HepG2 (cell line): Measurements from ENCODE around the gene SFTA2. TPM values are rescaled to one million over a fixed set of nuclear protein-coding genes. Genes with fewer than 3 reads are reported as not detected.

Experiments
- CENPT ChIP-seq: sonication (generic); formaldehyde crosslinking; IDR thresholded peaks from 2 replicates; pipeline ENCODE4 v1.8.0; 2022; ENCODE audit warnings: low read depth, mild to moderate bottlenecking, moderate library complexity, missing genetic modification reagents
- CENPX ChIP-seq: sonication (generic); formaldehyde crosslinking; IDR thresholded peaks from 2 replicates; pipeline ENCODE4 v1.9.0; 2021; ENCODE audit warnings: mild to moderate bottlenecking, missing genetic modification reagents, moderate library complexity
- GFI1 ChIP-seq: sonication (generic); formaldehyde crosslinking; IDR thresholded peaks from 2 replicates; pipeline ENCODE4 v1.5.0; 2020; ENCODE audit warnings: missing genetic modification reagents, mild to moderate bottlenecking, borderline replicate concordance
- HDAC1 ChIP-seq: sonication (generic); formaldehyde crosslinking; IDR thresholded peaks from 2 replicates; pipeline ENCODE4 v1.5.1; 2020; ENCODE audit warnings: mild to moderate bottlenecking, missing genetic modification reagents
- HOMEZ ChIP-seq: IDR thresholded peaks from 2 replicates; pipeline ENCODE4 v1.6.1; 2016; ENCODE audit warnings: low read depth
- KLF16 ChIP-seq, 2 experiments: sonication (generic) in 1 of 2; formaldehyde crosslinking in 1 of 2; IDR thresholded peaks; 2 replicates each; pipeline versions ENCODE4 v1.6.1 to v1.8.0; 2016 to 2023; ENCODE audit warnings: missing genetic modification reagents in 2 of 2, missing compliant biosample characterization in 1 of 2
- MED13 ChIP-seq: sonication (generic); formaldehyde crosslinking; IDR thresholded peaks from 2 replicates; pipeline ENCODE4 v1.5.0; 2020; ENCODE audit warnings: missing genetic modification reagents
- MED8 ChIP-seq: sonication (generic); formaldehyde crosslinking; IDR thresholded peaks from 2 replicates; pipeline ENCODE4 v1.8.1; 2023; ENCODE audit warnings: mild to moderate bottlenecking, missing genetic modification reagents; ENCODE audit not compliant: insufficient replicate concordance
- POGZ ChIP-seq: sonication (generic); formaldehyde crosslinking; IDR thresholded peaks from 2 replicates; pipeline ENCODE4 v1.4.0; 2020; ENCODE audit warnings: mild to moderate bottlenecking, missing genetic modification reagents
- RXRB ChIP-seq: IDR thresholded peaks from 2 replicates; pipeline ENCODE4 v1.6.1; 2016; ENCODE audit warnings: borderline replicate concordance, missing genetic modification reagents, missing compliant biosample characterization
- SALL1 ChIP-seq: sonication (generic); formaldehyde crosslinking; IDR thresholded peaks from 2 replicates; pipeline ENCODE4 v1.8.0; 2022; ENCODE audit warnings: mild to moderate bottlenecking, missing genetic modification reagents
- SRY ChIP-seq: sonication (generic); formaldehyde crosslinking; IDR thresholded peaks from 2 replicates; pipeline ENCODE4 v1.8.0; 2022; ENCODE audit warnings: mild to moderate bottlenecking, missing genetic modification reagents
- YEATS4 ChIP-seq: sonication (generic); formaldehyde crosslinking; IDR thresholded peaks from 2 replicates; pipeline ENCODE4 v1.4.0; 2020; ENCODE audit warnings: missing genetic modification reagents, borderline replicate concordance
- ZEB1 ChIP-seq: IDR thresholded peaks from 2 replicates; pipeline ENCODE4 v1.6.1; 2012; ENCODE audit warnings: mild to moderate bottlenecking, low read depth, inconsistent platforms; ENCODE audit not compliant: insufficient replicate concordance
- ZNF343 ChIP-seq: sonication (generic); formaldehyde crosslinking; IDR thresholded peaks from 2 replicates; pipeline ENCODE4 v1.4.0; 2020; ENCODE audit warnings: mild to moderate bottlenecking, missing genetic modification reagents
- ZNF383 ChIP-seq: sonication (generic); formaldehyde crosslinking; IDR thresholded peaks from 2 replicates; pipeline ENCODE4 v1.4.0; 2020; ENCODE audit warnings: missing genetic modification reagents, mild to moderate bottlenecking, borderline replicate concordance
- ZNF431 ChIP-seq: sonication (generic); formaldehyde crosslinking; IDR thresholded peaks from 2 replicates; pipeline ENCODE4 v1.9.0; 2022; ENCODE audit warnings: missing genetic modification reagents, low read depth, mild to moderate bottlenecking, borderline replicate concordance
- ZNF616 ChIP-seq: sonication (generic); formaldehyde crosslinking; IDR thresholded peaks from 2 replicates; pipeline ENCODE4 v1.5.0; 2020; ENCODE audit warnings: low read depth, mild to moderate bottlenecking, missing genetic modification reagents
- ZNF652 ChIP-seq: IDR thresholded peaks from 2 replicates; pipeline ENCODE4 v1.6.1; 2016; ENCODE audit warnings: low read depth, borderline replicate concordance
- ZNF792 ChIP-seq: IDR thresholded peaks from 2 replicates; pipeline ENCODE4 v1.6.1; 2016
- polyA plus RNA-seq, 8 experiments: library from polyadenylated mRNA; depleted of rRNA in 3 of 8; stranded (reverse) in 7 of 8; unstranded in 1 of 8; fragments of >200 nt; fragmentation: Illumina TruSeq in 4 of 8; extraction: Trizol in 4 of 8; gene quantifications; 2 replicates each; pipeline versions ENCODE4 v1.2.1 to v1.2.3, GENCODE V29; 2011 to 2016; ENCODE audit warnings: low read depth in 4 of 8, missing spikeins in 1 of 8, mixed read lengths in 1 of 8; ENCODE audit not compliant: insufficient read depth in 1 of 8
- total RNA-seq, 5 experiments: library from RNA; depleted of rRNA; stranded (reverse); fragments of >200 nt; fragmentation: Illumina TruSeq; extraction: Trizol; gene quantifications; 2 replicates each; pipeline ENCODE4 v1.2.3, GENCODE V29; 2016; ENCODE audit warnings: low read depth in 1 of 5
- TF ChIP-seq, protein P1 (sequence below): sonication (generic); formaldehyde crosslinking; IDR thresholded peaks from 2 replicates; pipeline ENCODE4 v1.5.0; 2020; ENCODE audit warnings: missing genetic modification reagents, mild to moderate bottlenecking, borderline replicate concordance
- TF ChIP-seq, protein P2 (sequence below): sonication (generic); formaldehyde crosslinking; IDR thresholded peaks from 2 replicates; pipeline ENCODE4 v1.4.0; 2020; ENCODE audit warnings: mild to moderate bottlenecking, missing genetic modification reagents
- TF ChIP-seq, protein P3 (sequence below): IDR thresholded peaks from 2 replicates; pipeline ENCODE4 v1.6.1; 2016; ENCODE audit warnings: missing compliant biosample characterization, missing genetic modification reagents, borderline replicate concordance
- TF ChIP-seq, protein P4 (sequence below): sonication (generic); formaldehyde crosslinking; IDR thresholded peaks from 2 replicates; pipeline ENCODE4 v1.4.0; 2020; ENCODE audit warnings: missing genetic modification reagents

SFTA2 gene
- total and polyA plus RNA-seq, 2 of the 13 experiments (the other 11 are each of a cell fraction or from before 2014, with no cell fraction given), result not detected

- TF ChIP-seq ZEB1 (no peak), ZNF652 (CRISPR knock-in tag) (no peak), MED8 (no peak), ZNF616 (CRISPR knock-in tag) (no peak; the same call in 1 of the 2 replicates), POGZ (CRISPR knock-in tag) (no peak), ZNF431 (no peak), HDAC1 (no peak), HOMEZ (CRISPR knock-in tag) (peak; percentile 15; the same call in 1 of the 2 replicates), ZNF792 (CRISPR knock-in tag) (no peak), MED13 (no peak), SRY (CRISPR knock-in tag) (no peak), SALL1 (peak; percentile 30; the same call in 1 of the 2 replicates), KLF16 (CRISPR knock-in tag; IDR thresholded peaks at IDR 0.05) (no peak), CENPX (CRISPR knock-in tag) (no peak), ZNF343 (CRISPR knock-in tag) (peak; percentile 78; the same call in 1 of the 2 replicates), RXRB (CRISPR knock-in tag) (0 out of 2 replicates have a peak, but pooled peaks have one; percentile 7), CENPT (CRISPR knock-in tag) (no peak), GFI1 (CRISPR knock-in tag) (no peak), YEATS4 (CRISPR knock-in tag) (no peak), ZNF383 (CRISPR knock-in tag) (no peak)
- TF ChIP-seq, protein P1, sequence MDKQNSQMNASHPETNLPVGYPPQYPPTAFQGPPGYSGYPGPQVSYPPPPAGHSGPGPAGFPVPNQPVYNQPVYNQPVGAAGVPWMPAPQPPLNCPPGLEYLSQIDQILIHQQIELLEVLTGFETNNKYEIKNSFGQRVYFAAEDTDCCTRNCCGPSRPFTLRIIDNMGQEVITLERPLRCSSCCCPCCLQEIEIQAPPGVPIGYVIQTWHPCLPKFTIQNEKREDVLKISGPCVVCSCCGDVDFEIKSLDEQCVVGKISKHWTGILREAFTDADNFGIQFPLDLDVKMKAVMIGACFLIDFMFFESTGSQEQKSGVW (CRISPR knock-in tag), result no peak
- TF ChIP-seq, protein P2, sequence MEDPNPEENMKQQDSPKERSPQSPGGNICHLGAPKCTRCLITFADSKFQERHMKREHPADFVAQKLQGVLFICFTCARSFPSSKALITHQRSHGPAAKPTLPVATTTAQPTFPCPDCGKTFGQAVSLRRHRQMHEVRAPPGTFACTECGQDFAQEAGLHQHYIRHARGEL, result no peak
- TF ChIP-seq, protein P3, sequence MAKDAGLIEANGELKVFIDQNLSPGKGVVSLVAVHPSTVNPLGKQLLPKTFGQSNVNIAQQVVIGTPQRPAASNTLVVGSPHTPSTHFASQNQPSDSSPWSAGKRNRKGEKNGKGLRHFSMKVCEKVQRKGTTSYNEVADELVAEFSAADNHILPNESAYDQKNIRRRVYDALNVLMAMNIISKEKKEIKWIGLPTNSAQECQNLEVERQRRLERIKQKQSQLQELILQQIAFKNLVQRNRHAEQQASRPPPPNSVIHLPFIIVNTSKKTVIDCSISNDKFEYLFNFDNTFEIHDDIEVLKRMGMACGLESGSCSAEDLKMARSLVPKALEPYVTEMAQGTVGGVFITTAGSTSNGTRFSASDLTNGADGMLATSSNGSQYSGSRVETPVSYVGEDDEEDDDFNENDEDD (CRISPR knock-in tag), result no peak; the same call in 1 of the 2 replicates
- TF ChIP-seq, protein P4, sequence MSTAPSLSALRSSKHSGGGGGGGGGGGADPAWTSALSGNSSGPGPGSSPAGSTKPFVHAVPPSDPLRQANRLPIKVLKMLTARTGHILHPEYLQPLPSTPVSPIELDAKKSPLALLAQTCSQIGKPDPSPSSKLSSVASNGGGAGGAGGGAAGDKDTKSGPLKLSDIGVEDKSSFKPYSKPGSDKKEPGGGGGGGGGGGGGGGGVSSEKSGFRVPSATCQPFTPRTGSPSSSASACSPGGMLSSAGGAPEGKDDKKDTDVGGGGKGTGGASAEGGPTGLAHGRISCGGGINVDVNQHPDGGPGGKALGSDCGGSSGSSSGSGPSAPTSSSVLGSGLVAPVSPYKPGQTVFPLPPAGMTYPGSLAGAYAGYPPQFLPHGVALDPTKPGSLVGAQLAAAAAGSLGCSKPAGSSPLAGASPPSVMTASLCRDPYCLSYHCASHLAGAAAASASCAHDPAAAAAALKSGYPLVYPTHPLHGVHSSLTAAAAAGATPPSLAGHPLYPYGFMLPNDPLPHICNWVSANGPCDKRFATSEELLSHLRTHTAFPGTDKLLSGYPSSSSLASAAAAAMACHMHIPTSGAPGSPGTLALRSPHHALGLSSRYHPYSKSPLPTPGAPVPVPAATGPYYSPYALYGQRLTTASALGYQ (CRISPR knock-in tag), result peak; percentile 48; the same call in 1 of the 2 replicates
These were observed 45.7 kb downstream of the SFTA2 start (continued) for GRCh38 chr6:30885999-30886896.
